ENCODE data around the gene PLD4. TPM values are rescaled to one million over a fixed set of nuclear protein-coding genes. Genes with fewer than 3 reads are reported as not detected.
"Not testable (repeated sequence)": the region's sequence is repeated elsewhere in the genome, so short reads cannot be mapped to it uniquely, and the experiment has no call there.

PLD4 gene
- total RNA-seq, 2 donors from 2014 or later, result not detected

- Mint-ChIP-seq H3K4me1 (peaks cover 5% of the 10 kb centered on the region), H3K9me3 (no peaks in the 10 kb centered on the region), H3K27ac (no peak overlapping the region), H3K4me3 (no peak overlapping the region), H3K36me3 (ENCODE audit: low read depth) (no peaks in the 10 kb centered on the region), H3K27me3 (peaks cover 22% of the 10 kb centered on the region)
- no peak for ATAC-seq (replicated peaks)
Observed at GRCh38 chr14:104903990-104904389, 20.7 kb upstream of the PLD4 start.

GRCh38 chr14:104904650-104905578 is 19.8 kb upstream of the PLD4 start:
- not testable (repeated sequence) for ATAC-seq (replicated peaks); H3K4me3 Mint-ChIP-seq; H3K4me1 Mint-ChIP-seq; H3K9me3 Mint-ChIP-seq; H3K36me3 Mint-ChIP-seq (ENCODE audit: low read depth); H3K27ac Mint-ChIP-seq
- H3K27me3 Mint-ChIP-seq, result peaks cover 27% of the 10 kb centered on the region

- H3K4me3 Mint-ChIP-seq; H3K9me3 Mint-ChIP-seq; ATAC-seq (replicated peaks); H3K4me1 Mint-ChIP-seq; H3K27ac Mint-ChIP-seq; H3K36me3 Mint-ChIP-seq (ENCODE audit: low read depth): not testable (repeated sequence)
- H3K27me3 Mint-ChIP-seq, result peaks cover 31% of the 10 kb centered on the region
Observed at GRCh38 chr14:104905579-104905933, 19.1 kb upstream of the PLD4 start.

GRCh38 chr14:104908303-104908702 is 16.4 kb upstream of the PLD4 start:
- Mint-ChIP-seq H3K9me3 (peaks cover 9% of the 10 kb centered on the region), H3K36me3 (ENCODE audit: low read depth) (no peaks in the 10 kb centered on the region), H3K4me1 (no peaks in the 10 kb centered on the region), H3K4me3 (no peak overlapping the region), H3K27ac (no peak overlapping the region), H3K27me3 (peaks cover 40% of the 10 kb centered on the region)
- no peak for ATAC-seq (replicated peaks)

- Mint-ChIP-seq H3K9me3 (peaks cover 9% of the 10 kb centered on the region), H3K27ac (no peak overlapping the region), H3K27me3 (peaks cover 31% of the 10 kb centered on the region), H3K36me3 (ENCODE audit: low read depth) (no peaks in the 10 kb centered on the region), H3K4me3 (no peak overlapping the region), H3K4me1 (no peaks in the 10 kb centered on the region)
- ATAC-seq (replicated peaks), result no peak
Observed at GRCh38 chr14:104912053-104912452, 12.6 kb upstream of the PLD4 start.

GRCh38 chr14:104913435-104913834 is 11.2 kb upstream of the PLD4 start:
- no peak overlapping the region for H3K4me3 Mint-ChIP-seq
- peaks cover 26% of the 10 kb centered on the region for H3K27me3 Mint-ChIP-seq
- no peaks in the 10 kb centered on the region for H3K4me1 Mint-ChIP-seq
- no peaks in the 10 kb centered on the region for H3K36me3 Mint-ChIP-seq (ENCODE audit: low read depth)
- H3K9me3 Mint-ChIP-seq, result peaks cover 9% of the 10 kb centered on the region
- no peak overlapping the region for H3K27ac Mint-ChIP-seq
- no peak for ATAC-seq (replicated peaks)

- H3K9me3 Mint-ChIP-seq, result peaks cover 1% of the 10 kb centered on the region
- no peak overlapping the region for H3K4me3 Mint-ChIP-seq
- H3K4me1 Mint-ChIP-seq, result peaks cover 4% of the 10 kb centered on the region
- no peak overlapping the region for H3K27ac Mint-ChIP-seq
- peaks cover 16% of the 10 kb centered on the region for H3K27me3 Mint-ChIP-seq
- no peak for ATAC-seq (replicated peaks)
- no peaks in the 10 kb centered on the region for H3K36me3 Mint-ChIP-seq (ENCODE audit: low read depth)
Observed at GRCh38 chr14:104917116-104917515, 7.6 kb upstream of the PLD4 start.

GRCh38 chr14:104917993-104918392 is 6.7 kb upstream of the PLD4 start:
- no peak overlapping the region for H3K4me3 Mint-ChIP-seq
- peaks cover 15% of the 10 kb centered on the region for H3K27me3 Mint-ChIP-seq
- no peak overlapping the region for H3K27ac Mint-ChIP-seq
- peaks cover 4% of the 10 kb centered on the region for H3K4me1 Mint-ChIP-seq
- no peaks in the 10 kb centered on the region for H3K36me3 Mint-ChIP-seq (ENCODE audit: low read depth)
- no peak for ATAC-seq (replicated peaks)
- no peaks in the 10 kb centered on the region for H3K9me3 Mint-ChIP-seq

GRCh38 chr14:104919152-104919992 is 5.3 kb upstream of the PLD4 start:
- H3K27me3 Mint-ChIP-seq; H3K36me3 Mint-ChIP-seq (ENCODE audit: low read depth); H3K4me1 Mint-ChIP-seq; H3K27ac Mint-ChIP-seq; H3K4me3 Mint-ChIP-seq; ATAC-seq (replicated peaks); H3K9me3 Mint-ChIP-seq: not testable (repeated sequence)

GRCh38 chr14:104919993-104920315 is 4.7 kb upstream of the PLD4 start:
- no peak overlapping the region for H3K27ac Mint-ChIP-seq
- H3K4me3 Mint-ChIP-seq, result no peak overlapping the region
- no peaks in the 10 kb centered on the region for H3K36me3 Mint-ChIP-seq (ENCODE audit: low read depth)
- H3K27me3 Mint-ChIP-seq, result peaks cover 6% of the 10 kb centered on the region
- H3K9me3 Mint-ChIP-seq, result no peaks in the 10 kb centered on the region
- peaks cover 4% of the 10 kb centered on the region for H3K4me1 Mint-ChIP-seq
- ATAC-seq (replicated peaks), result no peak

- H3K27ac Mint-ChIP-seq, result no peak overlapping the region
- H3K4me3 Mint-ChIP-seq, result no peak overlapping the region
- peaks cover 4% of the 10 kb centered on the region for H3K4me1 Mint-ChIP-seq
- no peak for ATAC-seq (replicated peaks)
- no peaks in the 10 kb centered on the region for H3K36me3 Mint-ChIP-seq (ENCODE audit: low read depth)
- no peaks in the 10 kb centered on the region for H3K9me3 Mint-ChIP-seq
- peaks cover 6% of the 10 kb centered on the region for H3K27me3 Mint-ChIP-seq
Observed at GRCh38 chr14:104923640-104924420, 849 bp upstream of the PLD4 start.

- no peak overlapping the region for H3K27ac Mint-ChIP-seq
- H3K9me3 Mint-ChIP-seq, result no peaks in the 10 kb centered on the region
- H3K27me3 Mint-ChIP-seq, result peaks cover 6% of the 10 kb centered on the region
- no peak for ATAC-seq (replicated peaks)
- H3K4me1 Mint-ChIP-seq, result no peaks in the 10 kb centered on the region
- no peak overlapping the region for H3K4me3 Mint-ChIP-seq
- no peaks in the 10 kb centered on the region for H3K36me3 Mint-ChIP-seq (ENCODE audit: low read depth)
Observed at GRCh38 chr14:104925214-104925854, 655 bp downstream of the PLD4 start.

GRCh38 chr14:104925855-104926609 is 1.4 kb downstream of the PLD4 start:
- Mint-ChIP-seq H3K27ac (no peak overlapping the region), H3K4me1 (no peaks in the 10 kb centered on the region), H3K36me3 (ENCODE audit: low read depth) (no peaks in the 10 kb centered on the region), H3K27me3 (peaks cover 6% of the 10 kb centered on the region), H3K4me3 (no peak overlapping the region), H3K9me3 (no peaks in the 10 kb centered on the region)
- ATAC-seq (replicated peaks), result no peak

All from activated T-helper 17 cell treated with anti-CD3 and anti-CD28 coated beads, Interleukin-2, amount 50 U/mL, for 72 hours (primary cell).